Activated CD8-positive, alpha-beta memory T cell treated with anti-CD3 and anti-CD28 coated beads, Interleukin-2, amount 10 ng/mL, durations not matched to agents 7 days and 5 days (primary cell): ENCODE measurements around the gene ALKBH7. TPM values are rescaled to one million over a fixed set of nuclear protein-coding genes. Genes with fewer than 3 reads are reported as not detected.

Experiments used
- ATAC-seq: fragments of 150-1000 bp; cut with Tn5 transposase; one replicate; pipeline ENCODE4 v1.10.0; 2021; ENCODE audit warnings: moderate library complexity
- CTCF ChIA-PET: fragments of 350-600 bp; sonication (Branson Sonifier 250); formaldehyde crosslinking; loops from one replicate; lab custom pipeline; 2021; ENCODE audit warnings: antibody characterized with exemption; lab: Charles Lee
- DNase-seq: peaks from one replicate; pipeline ENCODE4 v3.0.0-alpha.2; 2020
- H3K27ac Mint-ChIP-seq: one replicate; pipeline ENCODE4 v1.8.0; 2021; ENCODE audit warnings: mild to moderate bottlenecking, mixed read lengths
- H3K27me3 Mint-ChIP-seq: one replicate; pipeline ENCODE4 v1.8.0; 2021; ENCODE audit warnings: mixed read lengths
- H3K36me3 Mint-ChIP-seq: one replicate; pipeline ENCODE4 v1.8.0; 2021; ENCODE audit warnings: mild to moderate bottlenecking, mixed read lengths
- H3K4me1 Mint-ChIP-seq: one replicate; pipeline ENCODE4 v1.8.0; 2021; ENCODE audit warnings: mixed read lengths
- H3K4me3 Mint-ChIP-seq: one replicate; pipeline ENCODE4 v1.8.0; 2021; ENCODE audit warnings: mild to moderate bottlenecking, moderate library complexity, mixed read lengths
- H3K9me3 Mint-ChIP-seq: one replicate; pipeline ENCODE4 v1.8.0; 2022; ENCODE audit warnings: low read depth, mixed read lengths
- total RNA-seq, 2 experiments: library from RNA; stranded (reverse); gene quantifications; one replicate each; pipeline ENCODE4 v1.2.3, GENCODE V29; 2021

Gene ALKBH7
- total RNA-seq, 2 experiments from 2014 or later, result 31.9 to 45.8 TPM

- CTCF ChIA-PET, result no interaction called here
- H3K36me3 Mint-ChIP-seq, result peaks cover 28% of the 10 kb centered on the region
- no peak overlapping the region for H3K4me3 Mint-ChIP-seq
- H3K27me3 Mint-ChIP-seq, result no peaks in the 10 kb centered on the region
- H3K9me3 Mint-ChIP-seq, result no peaks in the 10 kb centered on the region
- no peaks in the 10 kb centered on the region for H3K4me1 Mint-ChIP-seq
- H3K27ac Mint-ChIP-seq, result no peak overlapping the region
- ATAC-seq, result no peak
- DNase-seq, result no peak
Measured at GRCh38 chr19:6414793-6415590, 42.4 kb downstream of the ALKBH7 start.

- Mint-ChIP-seq H3K4me3 (no peak overlapping the region), H3K9me3 (no peaks in the 10 kb centered on the region), H3K36me3 (peaks cover 34% of the 10 kb centered on the region), H3K4me1 (no peaks in the 10 kb centered on the region), H3K27ac (no peak overlapping the region), H3K27me3 (no peaks in the 10 kb centered on the region)
- ATAC-seq, result no peak
- CTCF ChIA-PET, result no interaction called here
- no peak for DNase-seq
Measured at GRCh38 chr19:6415591-6416190, 43.1 kb downstream of the ALKBH7 start.

GRCh38 chr19:6416658-6417405 lies 44.2 kb downstream of the ALKBH7 start:
- H3K36me3 Mint-ChIP-seq, result peaks cover 37% of the 10 kb centered on the region
- H3K4me1 Mint-ChIP-seq, result peaks cover 4% of the 10 kb centered on the region
- no peaks in the 10 kb centered on the region for H3K27me3 Mint-ChIP-seq
- DNase-seq, result no peak
- ATAC-seq, result no peak
- no peaks in the 10 kb centered on the region for H3K9me3 Mint-ChIP-seq
- H3K4me3 Mint-ChIP-seq, result no peak overlapping the region
- CTCF ChIA-PET, result interaction anchor here (1.1 kb wide), 1 partner anchor 65 kb away, joined by 3 read pairs; the partner anchor contains the start of gene DENND1C
- no peak overlapping the region for H3K27ac Mint-ChIP-seq

GRCh38 chr19:6417713-6418561 lies 45.3 kb downstream of the ALKBH7 start:
- Mint-ChIP-seq H3K27ac (no peak overlapping the region), H3K4me3 (no peak overlapping the region), H3K9me3 (no peaks in the 10 kb centered on the region), H3K36me3 (peaks cover 40% of the 10 kb centered on the region), H3K27me3 (no peaks in the 10 kb centered on the region), H3K4me1 (peaks cover 15% of the 10 kb centered on the region)
- DNase-seq (no peak), ATAC-seq (no peak)
- CTCF ChIA-PET, result interaction anchor here (1.1 kb wide), 1 partner anchor 64 kb away, joined by 3 read pairs; the partner anchor contains the start of gene DENND1C

- peaks cover 42% of the 10 kb centered on the region for H3K36me3 Mint-ChIP-seq
- H3K27me3 Mint-ChIP-seq, result no peaks in the 10 kb centered on the region
- no peak overlapping the region for H3K4me3 Mint-ChIP-seq
- CTCF ChIA-PET, result no interaction called here
- H3K4me1 Mint-ChIP-seq, result peaks cover 21% of the 10 kb centered on the region
- ATAC-seq, result no peak
- H3K27ac Mint-ChIP-seq, result no peak overlapping the region
- no peak for DNase-seq
- H3K9me3 Mint-ChIP-seq, result no peaks in the 10 kb centered on the region
Measured at GRCh38 chr19:6418562-6418932, 46.0 kb downstream of the ALKBH7 start.

- CTCF ChIA-PET, result interaction anchor here (0.6 to 0.8 kb wide), 2 partner anchors 83 to 183 kb away, joined by 3 read pairs; no protein-coding TSS in a partner anchor
- ATAC-seq, result no peak
- no peaks in the 10 kb centered on the region for H3K27me3 Mint-ChIP-seq
- H3K4me1 Mint-ChIP-seq, result peaks cover 32% of the 10 kb centered on the region
- no peak for DNase-seq
- no peak overlapping the region for H3K27ac Mint-ChIP-seq
- H3K9me3 Mint-ChIP-seq, result no peaks in the 10 kb centered on the region
- H3K4me3 Mint-ChIP-seq, result no peak overlapping the region
- peaks cover 33% of the 10 kb centered on the region for H3K36me3 Mint-ChIP-seq
Measured at GRCh38 chr19:6421075-6422014, 48.8 kb downstream of the ALKBH7 start.

- Mint-ChIP-seq H3K27me3 (no peaks in the 10 kb centered on the region), H3K27ac (peak overlapping the region; percentile 83), H3K36me3 (peaks cover 25% of the 10 kb centered on the region), H3K4me3 (peak overlapping the region; percentile 86), H3K9me3 (no peaks in the 10 kb centered on the region), H3K4me1 (peaks cover 32% of the 10 kb centered on the region)
- DNase-seq (peak; percentile 70), ATAC-seq (no peak)
- CTCF ChIA-PET, result interaction anchor here (2.4 kb wide), 1 partner anchor 58 kb away, joined by 7 read pairs; the partner anchor contains the start of gene DENND1C
Measured at GRCh38 chr19:6423499-6424194, 51.1 kb downstream of the ALKBH7 start.

GRCh38 chr19:6424195-6424938 lies 51.8 kb downstream of the ALKBH7 start, which contains the start of gene KHSRP:
KHSRP (minus strand) TSS chr19:6424811; CDS start chr19:6424701, 110 bp downstream.
- Mint-ChIP-seq H3K36me3 (peaks cover 19% of the 10 kb centered on the region), H3K4me1 (peaks cover 32% of the 10 kb centered on the region), H3K27ac (peak within 1 kb of the TSS; percentile 92), H3K27me3 (no peaks in the 10 kb centered on the region), H3K4me3 (peak within 1 kb of the TSS; percentile 86), H3K9me3 (no peaks in the 10 kb centered on the region)
- CTCF ChIA-PET, result interaction anchor here (0.8 to 2.4 kb wide), 6 partner anchors 15 to 112 kb away, joined by 3 to 10 read pairs (median 5); partner anchors contain the start of genes ALKBH7 and DENND1C
- ATAC-seq (no peak), DNase-seq (peak; percentile 45)
